CD4-positive, CD25-positive, alpha-beta regulatory T cell (primary cell): Measurements from ENCODE around the gene AGAP1. TPM values are rescaled to one million over a fixed set of nuclear protein-coding genes. Genes with fewer than 3 reads are reported as not detected.

Experiments
- ATAC-seq, 2 donors: fragments of 150-1000 bp; cut with Tn5 transposase; one replicate each; pipeline ENCODE4 v1.10.0; 2021; ENCODE audit warnings: low read depth in 2 of 2, moderate number of reproducible peaks in 2 of 2, moderate library complexity in 1 of 2
- DNase-seq, 3 donors: peaks; one replicate each; pipeline versions ENCODE4 v3.0.0 to v3.0.0-alpha.2; 2012 to 2022; ENCODE audit warnings: mixed read lengths in 1 of 3
- H3K27ac ChIP-seq: one replicate; pipeline ENCODE4 v1.7.0; 2013; ENCODE audit warnings: mild to moderate bottlenecking, low read length; ENCODE audit not compliant: insufficient read depth, poor library complexity, severe bottlenecking
- H3K27me3 ChIP-seq: one replicate; pipeline ENCODE4 v1.7.0; 2013; ENCODE audit warnings: low read length; ENCODE audit not compliant: control insufficient read depth, insufficient read depth
- H3K36me3 ChIP-seq: one replicate; pipeline ENCODE4 v1.7.0; 2013; ENCODE audit warnings: mild to moderate bottlenecking, low read length, moderate library complexity; ENCODE audit not compliant: control insufficient read depth, insufficient read depth
- H3K4me1 ChIP-seq: 2 replicates; pipeline ENCODE4 v1.7.0; 2013; ENCODE audit warnings: mild to moderate bottlenecking, low read length; ENCODE audit not compliant: insufficient read depth, control insufficient read depth, poor library complexity, severe bottlenecking
- H3K4me3 ChIP-seq: one replicate; pipeline ENCODE4 v1.7.0; 2013; ENCODE audit warnings: low read depth, mild to moderate bottlenecking, low read length, moderate library complexity
- H3K9me3 ChIP-seq, 2 experiments: 1 replicate in 1 of 2; 2 replicates in 1 of 2; pipeline ENCODE4 v1.7.0; 2013; ENCODE audit warnings: low read length in 2 of 2, mild to moderate bottlenecking in 1 of 2, moderate library complexity in 1 of 2; ENCODE audit not compliant: control insufficient read depth in 2 of 2
- H3K27ac Mint-ChIP-seq, 3 donors: one replicate each; pipeline ENCODE4 v1.8.0; 2020 to 2022; ENCODE audit warnings: mild to moderate bottlenecking in 3 of 3, mixed read lengths in 3 of 3, moderate library complexity in 2 of 3
- H3K27me3 Mint-ChIP-seq: one replicate; pipeline ENCODE4 v1.8.0; 2022; ENCODE audit warnings: mild to moderate bottlenecking, mixed read lengths
- H3K36me3 Mint-ChIP-seq: one replicate; pipeline ENCODE4 v1.8.0; 2020; ENCODE audit warnings: mixed read lengths
- H3K4me1 Mint-ChIP-seq, 4 donors: one replicate each; pipeline ENCODE4 v1.8.0; 2020 to 2022; ENCODE audit warnings: mixed read lengths in 4 of 4, mild to moderate bottlenecking in 1 of 4
- H3K4me3 Mint-ChIP-seq, 4 donors: one replicate each; pipeline ENCODE4 v1.8.0; 2020 to 2022; ENCODE audit warnings: mild to moderate bottlenecking in 4 of 4, mixed read lengths in 4 of 4, moderate library complexity in 3 of 4
- H3K9me3 Mint-ChIP-seq, 7 donors: one replicate each; pipeline ENCODE4 v1.8.0; 2020 to 2022; ENCODE audit warnings: mixed read lengths in 7 of 7, mild to moderate bottlenecking in 3 of 7, moderate library complexity in 2 of 7
- polyA plus RNA-seq, 4 donors: library from polyadenylated mRNA; unstranded; fragments of 300-500 nt; fragmentation: Illumina TruSeq; gene quantifications; one replicate each; pipeline ENCODE4 v1.2.3, GENCODE V29; 2021
- total RNA-seq: library from RNA; stranded (reverse); gene quantifications from one replicate; pipeline ENCODE4 v1.2.3, GENCODE V29; 2022

The AGAP1 gene
- total and polyA plus RNA-seq, 5 donors from 2014 or later = 0.99 TPM; not detected in 4

- Mint-ChIP-seq H3K36me3 (no peaks in the 10 kb centered on the region), H3K27me3 (peaks cover 18% of the 10 kb centered on the region), H3K27ac (no peak overlapping the region), H3K4me3 (no peak overlapping the region), H3K9me3 (peaks cover 0 to 3% (median 0%) of the 10 kb centered on the region in 7 donors), H3K4me1 (no peaks in the 10 kb centered on the region)
- DNase-seq (no peak), ATAC-seq (no peak)
- Histone ChIP-seq H3K36me3 (no peaks in the 10 kb centered on the region), H3K27ac (no peak overlapping the region), H3K4me3 (no peak overlapping the region), H3K4me1 (no peaks in the 10 kb centered on the region), H3K9me3 (no peaks in the 10 kb centered on the region), H3K27me3 (no peaks in the 10 kb centered on the region)
These were observed 467.9 kb downstream of the AGAP1 start for GRCh38 chr2:235961711-235962110.

GRCh38 chr2:235963853-235964577 lies 470.2 kb downstream of the AGAP1 start:
- no peak for DNase-seq
- Histone ChIP-seq H3K4me1 (no peaks in the 10 kb centered on the region), H3K27ac (no peak overlapping the region), H3K36me3 (no peaks in the 10 kb centered on the region), H3K4me3 (no peak overlapping the region), H3K9me3 (no peaks in the 10 kb centered on the region), H3K27me3 (no peaks in the 10 kb centered on the region)
- H3K9me3 Mint-ChIP-seq = peaks cover 0 to 1% (median 0%) of the 10 kb centered on the region in 7 donors
- no peaks in the 10 kb centered on the region for H3K4me1 Mint-ChIP-seq
- H3K36me3 Mint-ChIP-seq = no peaks in the 10 kb centered on the region
- no peak overlapping the region for H3K27ac Mint-ChIP-seq
- no peak overlapping the region for H3K4me3 Mint-ChIP-seq
- no peak for ATAC-seq
- H3K27me3 Mint-ChIP-seq = peaks cover 18% of the 10 kb centered on the region

- ATAC-seq (no peak), DNase-seq (no peak)
- Mint-ChIP-seq H3K9me3 (peaks cover 0 to 1% (median 0%) of the 10 kb centered on the region in 7 donors), H3K36me3 (no peaks in the 10 kb centered on the region), H3K27me3 (peaks cover 18% of the 10 kb centered on the region), H3K4me3 (peak overlapping the region in 1 of 4 donors; percentile 47), H3K27ac (peak overlapping the region in 1 of 3 donors; percentile 16), H3K4me1 (no peaks in the 10 kb centered on the region)
- H3K36me3 ChIP-seq = no peaks in the 10 kb centered on the region
- H3K4me1 ChIP-seq = no peaks in the 10 kb centered on the region
- no peak overlapping the region for H3K4me3 ChIP-seq
- no peak overlapping the region for H3K27ac ChIP-seq
- no peaks in the 10 kb centered on the region for H3K9me3 ChIP-seq
- H3K27me3 ChIP-seq = no peaks in the 10 kb centered on the region
These were observed 471.0 kb downstream of the AGAP1 start for GRCh38 chr2:235964787-235965390.

GRCh38 chr2:235966396-235966795 lies 472.6 kb downstream of the AGAP1 start:
- Mint-ChIP-seq H3K36me3 (no peaks in the 10 kb centered on the region), H3K9me3 (peaks cover 0 to 1% (median 0%) of the 10 kb centered on the region in 7 donors), H3K27me3 (peaks cover 7% of the 10 kb centered on the region), H3K4me1 (no peaks in the 10 kb centered on the region), H3K4me3 (no peak overlapping the region), H3K27ac (no peak overlapping the region)
- H3K36me3 ChIP-seq = no peaks in the 10 kb centered on the region
- no peaks in the 10 kb centered on the region for H3K27me3 ChIP-seq
- ATAC-seq (no peak), DNase-seq (no peak)
- no peaks in the 10 kb centered on the region for H3K4me1 ChIP-seq
- no peak overlapping the region for H3K27ac ChIP-seq
- H3K4me3 ChIP-seq = no peak overlapping the region
- H3K9me3 ChIP-seq = no peaks in the 10 kb centered on the region

- Histone ChIP-seq H3K36me3 (no peaks in the 10 kb centered on the region), H3K27me3 (no peaks in the 10 kb centered on the region), H3K4me3 (no peak overlapping the region), H3K27ac (no peak overlapping the region), H3K9me3 (no peaks in the 10 kb centered on the region), H3K4me1 (no peaks in the 10 kb centered on the region)
- Mint-ChIP-seq H3K4me1 (no peaks in the 10 kb centered on the region), H3K9me3 (peaks cover 0 to 1% (median 0%) of the 10 kb centered on the region in 7 donors), H3K4me3 (no peak overlapping the region), H3K27me3 (peaks cover 5% of the 10 kb centered on the region), H3K27ac (no peak overlapping the region), H3K36me3 (no peaks in the 10 kb centered on the region)
- ATAC-seq = no peak
- no peak for DNase-seq
These were observed 473.3 kb downstream of the AGAP1 start for GRCh38 chr2:235966932-235967757.

GRCh38 chr2:235968155-235968554 lies 474.3 kb downstream of the AGAP1 start:
- no peaks in the 10 kb centered on the region for H3K9me3 ChIP-seq
- no peak overlapping the region for H3K4me3 ChIP-seq
- DNase-seq = no peak
- Mint-ChIP-seq H3K36me3 (no peaks in the 10 kb centered on the region), H3K4me1 (no peaks in the 10 kb centered on the region), H3K27me3 (peaks cover 5% of the 10 kb centered on the region), H3K9me3 (peaks cover 0 to 1% (median 0%) of the 10 kb centered on the region in 7 donors), H3K27ac (no peak overlapping the region), H3K4me3 (no peak overlapping the region)
- ATAC-seq = no peak
- no peak overlapping the region for H3K27ac ChIP-seq
- H3K27me3 ChIP-seq = no peaks in the 10 kb centered on the region
- no peaks in the 10 kb centered on the region for H3K36me3 ChIP-seq
- H3K4me1 ChIP-seq = no peaks in the 10 kb centered on the region

- H3K27me3 Mint-ChIP-seq = peaks cover 5% of the 10 kb centered on the region
- no peak for ATAC-seq
- H3K4me3 ChIP-seq = no peak overlapping the region
- peaks cover 0 to under 1% (median 0%) of the 10 kb centered on the region in 7 donors for H3K9me3 Mint-ChIP-seq
- H3K9me3 ChIP-seq = no peaks in the 10 kb centered on the region
- no peak overlapping the region for H3K27ac Mint-ChIP-seq
- DNase-seq = no peak
- no peaks in the 10 kb centered on the region for H3K36me3 Mint-ChIP-seq
- H3K27me3 ChIP-seq = no peaks in the 10 kb centered on the region
- no peak overlapping the region for H3K27ac ChIP-seq
- no peaks in the 10 kb centered on the region for H3K4me1 ChIP-seq
- H3K36me3 ChIP-seq = no peaks in the 10 kb centered on the region
- no peak overlapping the region for H3K4me3 Mint-ChIP-seq
- no peaks in the 10 kb centered on the region for H3K4me1 Mint-ChIP-seq
These were observed 474.9 kb downstream of the AGAP1 start for GRCh38 chr2:235968616-235969324.
